Left ventricle myocardium inferior (tissue), 1 donor: Measurements from ENCODE around the gene NTN3. TPM values are rescaled to one million over a fixed set of nuclear protein-coding genes. Genes with fewer than 3 reads are reported as not detected.

ENCODE experiments used
- DNase-seq: peaks from one replicate; pipeline ENCODE4 v3.0.0-alpha.2; 2020
- H3K27ac ChIP-seq: fragments of 200-600 bp; replicated peaks from 2 replicates; pipeline ENCODE4 v1.8.0; 2021
- H3K27me3 ChIP-seq: fragments of 200-600 bp; 2 replicates; pipeline ENCODE4 v1.8.0; 2021; ENCODE audit warnings: low read depth
- H3K36me3 ChIP-seq: fragments of 200-600 bp; 2 replicates; pipeline ENCODE4 v1.8.0; 2021
- H3K4me1 ChIP-seq: fragments of 200-600 bp; 2 replicates; pipeline ENCODE4 v1.8.0; 2021
- H3K4me3 ChIP-seq: fragments of 200-600 bp; 2 replicates; pipeline ENCODE4 v1.8.0; 2021; ENCODE audit warnings: mild to moderate bottlenecking, moderate library complexity
- H3K9me3 ChIP-seq: fragments of 200-600 bp; replicated peaks from 2 replicates; pipeline ENCODE4 v1.8.0; 2021
- intact Hi-C: fragments of 100-400 bp; cut with micrococcal nuclease; formaldehyde crosslinking; loops from one replicate; pipeline ENCODE4 v1.11.0; 2022
- total RNA-seq: library from RNA; stranded (reverse); fragmentation: NEBNext Ultra II Directional; extraction: Animal tissue kit (Norgen Biotek cat#: 25700); gene quantifications from one replicate; pipeline ENCODE4 v1.2.1, GENCODE V29; 2021
- TF ChIP-seq, protein P1 (sequence below): fragments of 200-600 bp; IDR thresholded peaks from 2 replicates; pipeline ENCODE4 v1.8.0; 2021; ENCODE audit warnings: antibody characterized with exemption, mild to moderate bottlenecking, borderline replicate concordance
- donor health status: DM: no; HTN: yes; CAD: no; lungs with severe emphysema.

Gene NTN3
- total RNA-seq, 1 donor from 2014 or later, result 0.14 TPM

DNA sequence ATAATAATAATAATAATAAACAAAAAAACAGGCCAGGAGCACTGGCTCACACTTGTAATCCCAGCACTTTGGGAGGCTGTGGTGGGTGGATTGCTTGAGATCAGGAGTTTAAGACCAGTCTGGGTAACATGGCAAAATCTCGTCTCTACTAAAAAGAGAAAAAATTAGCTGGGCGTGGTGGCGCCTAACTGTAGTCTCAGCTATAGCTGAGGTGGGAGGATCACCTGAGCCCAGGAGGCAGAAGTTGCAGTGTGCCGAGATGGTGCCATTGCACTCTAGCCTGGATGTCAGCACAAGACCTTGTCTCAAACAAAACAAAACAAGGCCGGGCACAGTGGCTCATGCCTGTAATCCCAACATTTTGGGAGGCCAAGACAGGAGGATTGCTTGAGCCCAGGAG lies 23.9 kb downstream of the NTN3 start:
- no peak overlapping the region for H3K27ac ChIP-seq
- no peaks in the 10 kb centered on the region for H3K27me3 ChIP-seq
- TF ChIP-seq, protein P1, sequence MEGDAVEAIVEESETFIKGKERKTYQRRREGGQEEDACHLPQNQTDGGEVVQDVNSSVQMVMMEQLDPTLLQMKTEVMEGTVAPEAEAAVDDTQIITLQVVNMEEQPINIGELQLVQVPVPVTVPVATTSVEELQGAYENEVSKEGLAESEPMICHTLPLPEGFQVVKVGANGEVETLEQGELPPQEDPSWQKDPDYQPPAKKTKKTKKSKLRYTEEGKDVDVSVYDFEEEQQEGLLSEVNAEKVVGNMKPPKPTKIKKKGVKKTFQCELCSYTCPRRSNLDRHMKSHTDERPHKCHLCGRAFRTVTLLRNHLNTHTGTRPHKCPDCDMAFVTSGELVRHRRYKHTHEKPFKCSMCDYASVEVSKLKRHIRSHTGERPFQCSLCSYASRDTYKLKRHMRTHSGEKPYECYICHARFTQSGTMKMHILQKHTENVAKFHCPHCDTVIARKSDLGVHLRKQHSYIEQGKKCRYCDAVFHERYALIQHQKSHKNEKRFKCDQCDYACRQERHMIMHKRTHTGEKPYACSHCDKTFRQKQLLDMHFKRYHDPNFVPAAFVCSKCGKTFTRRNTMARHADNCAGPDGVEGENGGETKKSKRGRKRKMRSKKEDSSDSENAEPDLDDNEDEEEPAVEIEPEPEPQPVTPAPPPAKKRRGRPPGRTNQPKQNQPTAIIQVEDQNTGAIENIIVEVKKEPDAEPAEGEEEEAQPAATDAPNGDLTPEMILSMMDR, result no peak
- H3K4me1 ChIP-seq, result peaks cover 35% of the 10 kb centered on the region
- intact Hi-C loops, result no loop called here
- no peak for DNase-seq
- H3K36me3 ChIP-seq, result peaks cover 10% of the 10 kb centered on the region
- no peak overlapping the region for H3K4me3 ChIP-seq
- H3K9me3 ChIP-seq, result no peaks in the 10 kb centered on the region

DNA sequence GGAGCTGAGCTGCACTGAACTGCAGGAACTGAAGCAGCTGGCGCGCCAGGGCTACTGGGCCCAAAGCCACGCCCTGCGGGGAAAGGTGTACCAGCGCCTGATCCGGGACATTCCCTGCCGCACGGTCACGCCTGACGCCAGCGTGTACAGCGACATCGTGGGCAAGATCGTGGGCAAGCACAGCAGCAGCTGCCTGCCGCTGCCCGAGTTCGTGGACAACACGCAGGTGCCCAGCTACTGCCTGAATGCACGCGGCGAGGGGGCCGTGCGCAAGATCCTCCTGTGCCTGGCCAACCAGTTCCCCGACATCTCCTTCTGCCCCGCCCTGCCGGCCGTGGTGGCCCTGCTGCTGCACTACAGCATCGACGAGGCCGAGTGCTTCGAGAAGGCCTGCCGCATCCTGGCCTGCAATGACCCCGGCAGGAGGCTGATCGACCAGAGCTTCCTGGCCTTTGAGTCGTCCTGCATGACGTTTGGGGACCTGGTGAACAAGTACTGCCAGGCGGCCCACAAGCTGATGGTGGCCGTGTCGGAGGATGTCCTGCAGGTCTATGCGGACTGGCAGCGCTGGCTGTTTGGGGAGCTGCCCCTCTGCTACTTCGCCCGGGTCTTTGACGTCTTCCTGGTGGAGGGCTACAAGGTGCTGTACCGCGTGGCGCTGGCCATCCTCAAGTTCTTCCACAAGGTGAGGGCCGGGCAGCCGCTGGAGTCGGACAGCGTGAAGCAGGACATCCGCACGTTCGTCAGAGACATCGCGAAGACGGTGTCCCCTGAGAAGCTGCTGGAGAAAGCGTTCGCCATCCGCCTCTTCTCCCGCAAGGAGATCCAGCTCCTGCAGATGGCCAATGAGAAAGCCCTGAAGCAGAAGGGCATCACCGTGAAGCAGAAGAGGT lies 25.4 kb downstream of the NTN3 start:
- H3K9me3 ChIP-seq, result no peaks in the 10 kb centered on the region
- TF ChIP-seq, protein P1, result no peak
- no peak for DNase-seq
- intact Hi-C loops, result no loop called here
- peaks cover 7% of the 10 kb centered on the region for H3K36me3 ChIP-seq
- H3K27me3 ChIP-seq, result no peaks in the 10 kb centered on the region
- H3K4me3 ChIP-seq, result peak overlapping the region; percentile 30
- peak overlapping the region; percentile 84 for H3K27ac ChIP-seq
- H3K4me1 ChIP-seq, result peaks cover 41% of the 10 kb centered on the region

DNA sequence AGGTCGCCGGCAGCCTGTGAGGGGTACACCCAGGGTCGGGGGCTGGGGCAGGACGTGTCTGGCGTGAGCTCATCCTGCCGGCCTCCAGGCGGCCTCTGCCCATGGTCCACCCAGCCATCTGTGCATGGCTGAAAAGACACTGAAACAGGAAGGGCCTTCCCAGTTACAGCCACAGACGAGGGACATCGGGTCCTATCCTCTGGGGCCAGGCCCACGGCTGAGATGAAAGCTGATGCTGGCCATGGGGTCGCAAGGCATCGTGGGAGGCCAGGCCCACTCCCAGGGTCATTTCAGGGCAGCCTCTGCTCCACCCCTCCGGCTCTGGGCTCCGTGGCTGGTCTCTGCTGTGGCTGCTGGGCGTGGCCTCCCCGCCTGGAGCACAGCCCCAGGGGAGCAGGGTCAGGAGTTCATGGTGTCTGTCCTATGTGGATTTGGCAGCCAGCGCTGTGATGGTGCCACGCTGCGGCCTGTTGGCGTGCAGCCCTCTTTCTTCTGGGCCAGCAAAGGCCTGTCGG lies 26.1 kb downstream of the NTN3 start:
- TF ChIP-seq, protein P1, result no peak

DNA sequence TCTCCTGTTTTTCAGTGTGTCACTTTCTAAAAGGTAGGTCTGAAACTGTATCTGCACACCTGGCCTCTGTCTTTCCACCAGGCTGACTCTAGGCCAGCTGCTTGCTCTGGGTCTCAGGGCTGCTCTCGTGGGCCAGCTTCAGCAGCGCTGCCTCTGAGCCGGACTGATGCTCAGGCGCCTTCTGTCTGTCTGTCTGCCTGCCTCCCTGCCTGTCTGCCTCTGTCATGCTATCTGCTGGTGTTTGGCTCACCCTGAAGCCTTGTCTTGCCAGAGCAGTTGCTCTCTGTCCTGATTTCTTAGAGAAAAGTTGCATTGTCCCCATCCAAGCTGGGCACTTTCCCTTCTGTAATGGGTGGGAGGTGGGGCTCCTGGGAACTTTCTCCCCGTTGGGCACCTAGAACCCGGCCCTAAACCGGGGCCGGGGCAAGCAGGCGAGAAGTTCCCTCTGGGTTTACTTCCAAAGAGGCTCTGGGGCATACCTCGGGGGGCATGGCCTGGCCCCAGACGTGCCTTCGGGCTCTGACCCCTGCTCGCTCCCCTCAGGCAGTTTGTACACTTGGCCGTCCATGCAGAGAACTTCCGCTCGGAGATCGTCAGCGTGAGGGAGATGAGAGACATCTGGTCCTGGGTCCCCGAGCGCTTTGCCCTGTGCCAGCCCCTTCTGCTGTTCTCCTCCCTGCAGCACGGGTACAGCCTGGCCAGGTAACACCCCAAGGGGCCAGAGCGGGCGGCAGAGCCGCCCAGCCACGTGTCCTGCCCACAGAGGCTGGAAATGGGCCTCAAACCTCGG lies 26.8 kb downstream of the NTN3 start:
- DNase-seq, result no peak
- peaks cover 56% of the 10 kb centered on the region for H3K4me1 ChIP-seq
- intact Hi-C loops, result no loop called here
- H3K9me3 ChIP-seq, result no peaks in the 10 kb centered on the region
- no peaks in the 10 kb centered on the region for H3K27me3 ChIP-seq
- peak overlapping the region; percentile 84 for H3K27ac ChIP-seq
- TF ChIP-seq, protein P1, result no peak
- H3K4me3 ChIP-seq, result peak overlapping the region; percentile 30
- H3K36me3 ChIP-seq, result peaks cover 7% of the 10 kb centered on the region

More for the DNA sequence above, 26.1 kb downstream of the NTN3 start:
- peak; percentile 86 for DNase-seq
- H3K27ac ChIP-seq, result peak overlapping the region; percentile 84
- H3K27me3 ChIP-seq, result no peaks in the 10 kb centered on the region
- intact Hi-C loops, result no loop called here
- peaks cover 48% of the 10 kb centered on the region for H3K4me1 ChIP-seq
- H3K36me3 ChIP-seq, result peaks cover 7% of the 10 kb centered on the region
- H3K4me3 ChIP-seq, result peak overlapping the region; percentile 30
- H3K9me3 ChIP-seq, result no peaks in the 10 kb centered on the region

DNA sequence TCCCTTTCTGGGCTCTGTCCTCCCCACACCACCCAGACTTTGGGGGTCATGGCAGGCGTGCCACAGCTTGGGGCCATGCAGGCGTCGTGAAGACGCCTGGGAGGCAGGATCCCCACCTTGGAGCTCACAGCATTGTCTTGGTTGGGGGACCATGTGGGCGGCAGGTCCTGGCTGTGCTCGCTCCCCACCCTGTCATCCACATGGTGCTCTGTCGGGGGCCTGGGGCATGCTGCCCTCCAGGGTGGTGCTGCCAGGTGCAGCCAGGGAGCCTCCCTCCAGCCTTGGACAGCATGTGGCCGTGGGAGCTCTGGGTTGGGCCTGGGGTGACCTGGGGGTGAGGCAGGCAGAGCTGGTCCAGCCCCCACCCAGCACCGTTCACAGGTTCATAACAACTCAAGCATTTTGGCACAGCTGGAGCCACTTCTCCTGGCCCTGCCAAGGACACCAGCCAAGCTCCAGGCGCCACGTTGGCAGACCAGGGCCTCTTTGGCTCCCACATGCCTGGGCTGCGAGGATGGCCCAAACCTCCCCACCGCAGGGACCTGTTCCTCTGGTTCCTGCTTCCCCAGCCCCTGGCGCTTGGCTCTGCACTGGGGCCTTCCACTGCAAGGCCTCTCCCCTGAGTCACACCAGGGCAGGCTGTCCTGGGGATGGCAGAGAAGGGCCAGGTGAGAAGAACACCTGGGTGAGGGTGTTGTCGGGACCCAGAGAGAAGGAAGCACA lies 27.6 kb downstream of the NTN3 start:
- TF ChIP-seq, protein P1, result no peak
- H3K4me3 ChIP-seq, result no peak overlapping the region
- intact Hi-C loops, result no loop called here
- H3K9me3 ChIP-seq, result no peaks in the 10 kb centered on the region
- peak; percentile 63 for DNase-seq
- peaks cover 62% of the 10 kb centered on the region for H3K4me1 ChIP-seq
- H3K27ac ChIP-seq, result peak overlapping the region; percentile 84
- H3K36me3 ChIP-seq, result peaks cover 7% of the 10 kb centered on the region
- no peaks in the 10 kb centered on the region for H3K27me3 ChIP-seq
